HepG2 (cell line): ENCODE data around the gene ASPRV1.

ENCODE experiments used
- HIVEP1 ChIP-seq: sonication (generic); formaldehyde crosslinking; IDR thresholded peaks from 2 replicates; pipeline ENCODE4 v1.4.0; 2020; ENCODE audit warnings: mild to moderate bottlenecking, missing genetic modification reagents
- IRF1 ChIP-seq: sonication (generic); formaldehyde crosslinking; IDR thresholded peaks from 2 replicates; pipeline ENCODE4 v1.4.0; 2020; ENCODE audit warnings: low read depth, mild to moderate bottlenecking, missing genetic modification reagents
- REST ChIP-seq, 2 experiments: IDR thresholded peaks; 2 replicates each; pipeline ENCODE4 v1.6.1; 2011 to 2012; ENCODE audit warnings: low read length in 2 of 2, borderline replicate concordance in 1 of 2, low read depth in 1 of 2, mild to moderate bottlenecking in 1 of 2, moderate library complexity in 1 of 2

- TF ChIP-seq IRF1 (CRISPR knock-in tag), result no peak
- no peak for TF ChIP-seq REST (IDR thresholded peaks at IDR 0.05; ENCODE audit: borderline replicate concordance in 1 of 2, low read depth in 1 of 2, low read length in 2 of 2)
- TF ChIP-seq HIVEP1, result no peak
Measured at GRCh38 chr2:69960821-69961220, 610 bp downstream of the ASPRV1 start.
